NCI-H510A treated with DMSO at 0.1 percent for 48 hours (cell line): ENCODE data around the gene FXYD6.

ENCODE experiments used
- DNase-seq: peaks from one replicate; lab custom pipeline; 2025; lab: John Stamatoyannopoulos, UW

Gene FXYD6

GRCh38 chr11:117910525-117910924, 34.1 kb upstream of the FXYD6 start:
- no peak for DNase-seq

GRCh38 chr11:117909611-117910382, 33.3 kb upstream of the FXYD6 start:
- no peak for DNase-seq

GRCh38 chr11:117908959-117909610, 32.6 kb upstream of the FXYD6 start:
- DNase-seq, result no peak

- no peak for DNase-seq
These were observed 31.8 kb upstream of the FXYD6 start for GRCh38 chr11:117908109-117908895.

- DNase-seq, result peak; percentile 77
These were observed 31.0 kb upstream of the FXYD6 start for GRCh38 chr11:117907276-117908108.

- DNase-seq, result no peak
These were observed 30.3 kb upstream of the FXYD6 start for GRCh38 chr11:117906710-117907109.

GRCh38 chr11:117906126-117906525, 29.7 kb upstream of the FXYD6 start:
- no peak for DNase-seq

- no peak for DNase-seq
These were observed 29.1 kb upstream of the FXYD6 start for GRCh38 chr11:117905524-117905923.

GRCh38 chr11:117903505-117904382, 27.3 kb upstream of the FXYD6 start:
- no peak for DNase-seq

- DNase-seq, result no peak
These were observed 25.8 kb upstream of the FXYD6 start for GRCh38 chr11:117902001-117902845.

- DNase-seq, result no peak
These were observed 25.1 kb upstream of the FXYD6 start for GRCh38 chr11:117901601-117902000.

GRCh38 chr11:117900720-117901440, 24.4 kb upstream of the FXYD6 start:
- DNase-seq, result no peak

- DNase-seq, result no peak
These were observed 23.7 kb upstream of the FXYD6 start for GRCh38 chr11:117900121-117900648.

GRCh38 chr11:117898059-117898458, 21.6 kb upstream of the FXYD6 start:
- DNase-seq, result no peak

- no peak for DNase-seq
These were observed 16.2 kb upstream of the FXYD6 start for GRCh38 chr11:117892651-117893050.

GRCh38 chr11:117891362-117891761, 14.9 kb upstream of the FXYD6 start:
- DNase-seq, result no peak

- no peak for DNase-seq
These were observed 11.7 kb upstream of the FXYD6 start for GRCh38 chr11:117888139-117888566.

GRCh38 chr11:117887431-117888138, 11.1 kb upstream of the FXYD6 start:
- peak; percentile 58 for DNase-seq
